ENCODE results near the gene THOP1.

Gene THOP1

GRCh38 chr19:2809387-2810140, 24.3 kb downstream of the THOP1 start:
- no peak overlapping the region for H3K27ac ChIP-seq
- no peaks in the 10 kb centered on the region for H3K27me3 ChIP-seq (ENCODE audit: insufficient read depth, low read depth, severe bottlenecking)
- peaks cover 85% of the 10 kb centered on the region for H3K36me3 ChIP-seq
- H3K9me3 ChIP-seq (ENCODE audit: severe bottlenecking) = no peaks in the 10 kb centered on the region
- H3K4me3 ChIP-seq (ENCODE audit: low read depth, low read length) = no peak overlapping the region
- no peak for DNase-seq
- TF ChIP-seq CTCF (IDR thresholded peaks at IDR 0.05; ENCODE audit: low read depth, low read length) = no peak

GRCh38 chr19:2810141-2811091, 25.1 kb downstream of the THOP1 start:
- Histone ChIP-seq H3K27me3 (ENCODE audit: insufficient read depth, low read depth, severe bottlenecking) (no peaks in the 10 kb centered on the region), H3K9me3 (ENCODE audit: severe bottlenecking) (no peaks in the 10 kb centered on the region), H3K27ac (no peak overlapping the region), H3K4me3 (ENCODE audit: low read depth, low read length) (no peak overlapping the region), H3K36me3 (peaks cover 78% of the 10 kb centered on the region)
- TF ChIP-seq CTCF (IDR thresholded peaks at IDR 0.05; ENCODE audit: low read depth, low read length) = no peak
- no peak for DNase-seq

GRCh38 chr19:2811221-2811722, 26.0 kb downstream of the THOP1 start:
- no peak overlapping the region for H3K4me3 ChIP-seq (ENCODE audit: low read depth, low read length)
- peaks cover 73% of the 10 kb centered on the region for H3K36me3 ChIP-seq
- no peaks in the 10 kb centered on the region for H3K27me3 ChIP-seq (ENCODE audit: insufficient read depth, low read depth, severe bottlenecking)
- H3K27ac ChIP-seq = no peak overlapping the region
- no peak for DNase-seq
- TF ChIP-seq CTCF (IDR thresholded peaks at IDR 0.05; ENCODE audit: low read depth, low read length) = no peak
- no peaks in the 10 kb centered on the region for H3K9me3 ChIP-seq (ENCODE audit: severe bottlenecking)

GRCh38 chr19:2811735-2812413, 26.6 kb downstream of the THOP1 start:
- no peak overlapping the region for H3K27ac ChIP-seq
- H3K4me3 ChIP-seq (ENCODE audit: low read depth, low read length) = no peak overlapping the region
- no peaks in the 10 kb centered on the region for H3K27me3 ChIP-seq (ENCODE audit: insufficient read depth, low read depth, severe bottlenecking)
- no peak for DNase-seq
- TF ChIP-seq CTCF (IDR thresholded peaks at IDR 0.05; ENCODE audit: low read depth, low read length) = no peak
- peaks cover 70% of the 10 kb centered on the region for H3K36me3 ChIP-seq
- no peaks in the 10 kb centered on the region for H3K9me3 ChIP-seq (ENCODE audit: severe bottlenecking)

- H3K4me3 ChIP-seq (ENCODE audit: low read depth, low read length) = no peak overlapping the region
- no peaks in the 10 kb centered on the region for H3K27me3 ChIP-seq (ENCODE audit: insufficient read depth, low read depth, severe bottlenecking)
- no peak overlapping the region for H3K27ac ChIP-seq
- no peak for DNase-seq
- H3K9me3 ChIP-seq (ENCODE audit: severe bottlenecking) = no peaks in the 10 kb centered on the region
- peaks cover 63% of the 10 kb centered on the region for H3K36me3 ChIP-seq
- TF ChIP-seq CTCF (IDR thresholded peaks at IDR 0.05; ENCODE audit: low read depth, low read length) = no peak
These were observed 27.3 kb downstream of the THOP1 start for GRCh38 chr19:2812414-2813234.
